ENCODE results near the gene PRAC1. TPM values are rescaled to one million over a fixed set of nuclear protein-coding genes. Genes with fewer than 3 reads are reported as not detected.

The PRAC1 gene
- total RNA-seq, 1 experiment from 2014 or later: not detected

DNA sequence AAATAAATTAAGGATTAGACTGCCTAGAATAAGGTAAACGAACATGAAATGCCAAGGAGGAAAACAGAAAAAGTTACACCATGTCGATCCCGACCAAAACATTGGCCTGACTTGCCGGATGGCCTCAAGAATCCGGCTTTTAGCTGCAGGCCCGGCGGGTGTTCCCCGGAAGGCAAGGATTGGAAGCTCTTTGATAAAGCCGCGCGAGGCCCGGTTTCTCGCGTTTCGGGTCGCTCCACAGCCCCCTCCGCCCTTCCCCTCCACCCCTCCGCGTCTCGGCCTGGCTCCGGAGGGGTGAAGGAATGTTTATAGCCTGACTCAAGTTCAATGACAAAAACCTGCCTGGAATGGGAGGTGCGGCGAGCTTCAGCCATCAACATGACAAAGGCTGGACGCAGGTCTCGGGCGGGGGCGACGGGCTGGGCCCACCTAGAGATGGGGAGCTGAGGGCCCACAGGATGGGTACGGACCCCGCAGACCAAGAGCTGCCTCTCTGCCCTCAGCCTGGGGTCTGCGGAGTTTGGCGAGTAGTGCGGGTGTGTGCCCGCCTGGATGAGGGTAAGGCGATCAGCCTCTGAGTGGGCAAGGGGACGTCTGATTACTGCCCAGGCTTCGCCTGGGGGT, 2.6 kb downstream of the PRAC1 start:
- no TSS peak for BruUV-seq (replicated peaks)
- Histone ChIP-seq H3K9me2 (ENCODE audit: insufficient read depth) (no peaks in the 10 kb centered on the region), H2AFZ (no peak overlapping the region), H4K20me1 (ENCODE audit: insufficient read depth) (no peaks in the 10 kb centered on the region), H3K36me3 (ENCODE audit: low read depth) (no peaks in the 10 kb centered on the region), H3K79me2 (ENCODE audit: low read depth) (no peaks in the 10 kb centered on the region), H3K27ac (no peak overlapping the region), H3F3A (ENCODE audit: insufficient read depth, low read depth) (no peaks in the 10 kb centered on the region), H3K4me2 (no peak overlapping the region), H3K4me1 (replicated peaks; ENCODE audit: insufficient read depth) (no peaks in the 10 kb centered on the region), H3K27me3 (ENCODE audit: insufficient read depth, low read depth) (peaks cover 31% of the 10 kb centered on the region), H3K4me3 (no peak overlapping the region), H3K9me3 (ENCODE audit: insufficient read depth, low read depth) (no peaks in the 10 kb centered on the region)
- TF ChIP-seq, protein P1, sequence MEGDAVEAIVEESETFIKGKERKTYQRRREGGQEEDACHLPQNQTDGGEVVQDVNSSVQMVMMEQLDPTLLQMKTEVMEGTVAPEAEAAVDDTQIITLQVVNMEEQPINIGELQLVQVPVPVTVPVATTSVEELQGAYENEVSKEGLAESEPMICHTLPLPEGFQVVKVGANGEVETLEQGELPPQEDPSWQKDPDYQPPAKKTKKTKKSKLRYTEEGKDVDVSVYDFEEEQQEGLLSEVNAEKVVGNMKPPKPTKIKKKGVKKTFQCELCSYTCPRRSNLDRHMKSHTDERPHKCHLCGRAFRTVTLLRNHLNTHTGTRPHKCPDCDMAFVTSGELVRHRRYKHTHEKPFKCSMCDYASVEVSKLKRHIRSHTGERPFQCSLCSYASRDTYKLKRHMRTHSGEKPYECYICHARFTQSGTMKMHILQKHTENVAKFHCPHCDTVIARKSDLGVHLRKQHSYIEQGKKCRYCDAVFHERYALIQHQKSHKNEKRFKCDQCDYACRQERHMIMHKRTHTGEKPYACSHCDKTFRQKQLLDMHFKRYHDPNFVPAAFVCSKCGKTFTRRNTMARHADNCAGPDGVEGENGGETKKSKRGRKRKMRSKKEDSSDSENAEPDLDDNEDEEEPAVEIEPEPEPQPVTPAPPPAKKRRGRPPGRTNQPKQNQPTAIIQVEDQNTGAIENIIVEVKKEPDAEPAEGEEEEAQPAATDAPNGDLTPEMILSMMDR (conservative IDR thresholded peaks at IDR 0.05): no peak
- TF ChIP-seq EZH2 (IDR thresholded peaks at IDR 0.05; ENCODE audit: low read depth): no peak
- CTCF ChIA-PET: no interaction called here
- intact Hi-C loops (cut with micrococcal nuclease; ENCODE audit: unreplicated experiment): no loop called here
- POLR2A ChIA-PET (ENCODE audit: unreplicated experiment): interaction anchor here (0.6 kb wide), 1 partner anchor 65 kb away, joined by 3 read pairs; no protein-coding TSS in a partner anchor
- no peak for DNase-seq

- intact Hi-C loops (cut with micrococcal nuclease; ENCODE audit: unreplicated experiment): no loop called here
- H2AFZ ChIP-seq: no peak overlapping the region
- H3K36me3 ChIP-seq (ENCODE audit: low read depth): no peaks in the 10 kb centered on the region
- no peak overlapping the region for H3K4me3 ChIP-seq
- H3K9me2 ChIP-seq (ENCODE audit: insufficient read depth): no peaks in the 10 kb centered on the region
- no peak overlapping the region for H3K4me2 ChIP-seq
- no peaks in the 10 kb centered on the region for H3F3A ChIP-seq (ENCODE audit: insufficient read depth, low read depth)
- no peak for DNase-seq
- no peaks in the 10 kb centered on the region for H3K4me1 ChIP-seq (replicated peaks; ENCODE audit: insufficient read depth)
- H3K27me3 ChIP-seq (ENCODE audit: insufficient read depth, low read depth): peaks cover 28% of the 10 kb centered on the region; the same call in 1 of the 2 replicates
- H3K9me3 ChIP-seq (ENCODE audit: insufficient read depth, low read depth): no peaks in the 10 kb centered on the region
- TF ChIP-seq, protein P1 (conservative IDR thresholded peaks at IDR 0.05): no peak
- no peak for TF ChIP-seq EZH2 (IDR thresholded peaks at IDR 0.05; ENCODE audit: low read depth)
- no peaks in the 10 kb centered on the region for H3K79me2 ChIP-seq (ENCODE audit: low read depth)
- ChIA-PET CTCF (no interaction called here), POLR2A (ENCODE audit: unreplicated experiment) (interaction anchor here (0.6 kb wide), 1 partner anchor 66 kb away, joined by 3 read pairs; no protein-coding TSS in a partner anchor)
- H3K27ac ChIP-seq: no peak overlapping the region
- BruUV-seq (replicated peaks): no TSS peak
- H4K20me1 ChIP-seq (ENCODE audit: insufficient read depth): no peaks in the 10 kb centered on the region
Measured at GRCh38 chr17:48718761-48719641, 3.3 kb downstream of the PRAC1 start.

GRCh38 chr17:48718227-48718760, 4.0 kb downstream of the PRAC1 start:
- H3K27me3 ChIP-seq (ENCODE audit: insufficient read depth, low read depth): peaks cover 28% of the 10 kb centered on the region; the same call in 1 of the 2 replicates
- intact Hi-C loops (cut with micrococcal nuclease; ENCODE audit: unreplicated experiment): no loop called here

More at GRCh38 chr17:48718227-48718760, 4.0 kb downstream of the PRAC1 start:
- Histone ChIP-seq H2AFZ (no peak overlapping the region), H3K27ac (no peak overlapping the region), H3K79me2 (ENCODE audit: low read depth) (no peaks in the 10 kb centered on the region), H3K4me1 (replicated peaks; ENCODE audit: insufficient read depth) (no peaks in the 10 kb centered on the region), H3F3A (ENCODE audit: insufficient read depth, low read depth) (no peaks in the 10 kb centered on the region), H3K36me3 (ENCODE audit: low read depth) (no peaks in the 10 kb centered on the region), H3K9me3 (ENCODE audit: insufficient read depth, low read depth) (no peaks in the 10 kb centered on the region), H3K4me3 (no peak overlapping the region), H3K4me2 (no peak overlapping the region), H3K9me2 (ENCODE audit: insufficient read depth) (no peaks in the 10 kb centered on the region), H4K20me1 (ENCODE audit: insufficient read depth) (no peaks in the 10 kb centered on the region)
- ChIA-PET POLR2A (ENCODE audit: unreplicated experiment) (no interaction called here), CTCF (no interaction called here)
- TF ChIP-seq EZH2 (IDR thresholded peaks at IDR 0.05; ENCODE audit: low read depth): no peak
- TF ChIP-seq, protein P1 (conservative IDR thresholded peaks at IDR 0.05): no peak
- BruUV-seq (replicated peaks): no TSS peak
- no peak for DNase-seq
